Neuron (in vitro differentiated cells): ENCODE data around the gene DCLK2.

Source experiments
- H2AFZ ChIP-seq: one replicate; pipeline ENCODE4 v1.6.1; 2013; ENCODE audit warnings: low read depth, mild to moderate bottlenecking, inconsistent platforms, low read length, moderate library complexity
- H3K27me3 ChIP-seq: one replicate; pipeline ENCODE4 v1.6.1; 2013; ENCODE audit warnings: low read length; ENCODE audit not compliant: insufficient read depth
- H3K36me3 ChIP-seq: one replicate; pipeline ENCODE4 v1.6.1; 2013; ENCODE audit warnings: low read length; ENCODE audit not compliant: insufficient read depth
- H3K4me1 ChIP-seq: one replicate; pipeline ENCODE4 v1.6.1; 2013; ENCODE audit warnings: low read length; ENCODE audit not compliant: insufficient read depth
- H3K4me3 ChIP-seq: 2 replicates; pipeline ENCODE4 v1.5.1; 2013; ENCODE audit warnings: mild to moderate bottlenecking, low read length, moderate library complexity
- H3K9me3 ChIP-seq: one replicate; pipeline ENCODE4 v1.6.1; 2013; ENCODE audit warnings: low read length

Gene DCLK2

DNA sequence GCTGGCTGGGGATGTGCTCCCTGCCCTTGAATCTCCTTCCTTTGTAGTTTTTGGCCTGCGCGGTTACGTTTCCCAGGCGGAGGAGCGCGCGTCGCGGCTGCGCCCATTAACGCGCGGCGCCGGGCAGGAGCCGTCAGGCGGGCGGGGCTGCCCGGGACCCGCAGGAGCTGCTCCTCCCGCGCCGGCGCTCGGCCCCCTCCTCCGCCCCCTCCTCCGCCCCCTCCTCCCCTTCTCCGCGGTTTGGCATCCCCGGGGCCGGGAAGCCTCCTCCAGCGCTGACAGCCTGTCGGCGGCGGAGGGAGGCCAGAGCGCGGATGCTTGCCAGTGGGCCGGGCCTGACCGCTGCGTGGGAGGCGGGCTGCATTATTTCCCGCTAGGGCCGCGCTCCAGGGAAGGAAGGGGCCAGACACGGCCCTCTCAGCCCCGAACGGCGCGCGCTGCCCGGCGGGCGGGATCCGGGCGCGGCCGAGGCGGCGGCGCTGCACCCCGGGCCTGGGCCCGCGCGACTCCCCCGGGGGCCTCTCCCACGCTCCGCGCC, at the start of gene DCLK2:
TSS of gene DCLK2 (plus strand) at position 405 of the 538 bp plus-strand sequence. CDS start 583 bp downstream, outside the sequence.
- Histone ChIP-seq H3K27me3 (no peaks in the 10 kb centered on the region), H3K36me3 (no peaks in the 10 kb centered on the region), H3K4me3 (peak within 1 kb of the TSS; percentile 57), H2AFZ (peak within 1 kb of the TSS; percentile 94), H3K4me1 (peaks cover 26% of the 10 kb centered on the region), H3K9me3 (no peaks in the 10 kb centered on the region)

DNA sequence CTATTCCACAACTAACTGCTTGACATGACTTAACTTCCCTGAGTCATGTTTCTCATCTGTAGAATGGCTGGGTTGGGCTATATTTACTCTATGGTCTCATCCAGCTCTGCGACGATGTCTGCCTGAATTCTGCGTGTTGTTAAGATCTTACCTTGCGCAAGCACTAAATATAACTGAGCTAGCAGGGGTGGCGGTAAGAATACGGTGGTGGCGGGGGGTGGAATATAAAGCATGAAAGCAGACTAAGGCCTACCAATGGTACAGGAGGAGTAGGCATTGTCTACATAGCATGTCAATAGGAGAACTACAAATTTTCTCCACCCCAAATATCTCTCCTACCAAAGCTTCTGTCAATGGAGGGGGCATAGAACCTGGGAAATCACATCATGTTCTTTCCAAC, 45.7 kb upstream of the DCLK2 start:
- peaks cover 6% of the 10 kb centered on the region for H3K4me1 ChIP-seq

DNA sequence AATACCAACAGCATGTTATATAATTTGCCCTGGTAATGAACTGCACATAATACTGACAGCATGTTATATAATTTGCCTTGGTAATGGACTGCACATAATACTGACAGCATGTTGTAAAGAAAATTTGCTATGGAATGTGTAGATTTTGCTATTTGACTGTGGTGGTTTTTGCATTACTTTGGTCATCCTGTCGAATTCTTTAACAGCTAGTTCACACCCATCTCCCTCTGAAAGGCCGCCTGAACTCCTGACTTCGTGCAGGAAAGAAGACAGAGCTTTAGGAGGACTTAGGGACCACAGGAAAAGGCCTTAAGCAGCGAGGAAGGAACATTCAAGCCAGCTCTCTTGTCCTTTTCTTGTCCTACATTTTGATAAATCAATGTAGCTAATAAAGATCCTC, 45.2 kb upstream of the DCLK2 start:
- no peak overlapping the region for H2AFZ ChIP-seq
- H3K4me3 ChIP-seq = no peak overlapping the region
- no peaks in the 10 kb centered on the region for H3K36me3 ChIP-seq

More for the DNA sequence above, 45.7 kb upstream of the DCLK2 start:
- no peaks in the 10 kb centered on the region for H3K27me3 ChIP-seq
- no peaks in the 10 kb centered on the region for H3K36me3 ChIP-seq
- H3K4me3 ChIP-seq = no peak overlapping the region
- no peaks in the 10 kb centered on the region for H3K9me3 ChIP-seq
- no peak overlapping the region for H2AFZ ChIP-seq

DNA sequence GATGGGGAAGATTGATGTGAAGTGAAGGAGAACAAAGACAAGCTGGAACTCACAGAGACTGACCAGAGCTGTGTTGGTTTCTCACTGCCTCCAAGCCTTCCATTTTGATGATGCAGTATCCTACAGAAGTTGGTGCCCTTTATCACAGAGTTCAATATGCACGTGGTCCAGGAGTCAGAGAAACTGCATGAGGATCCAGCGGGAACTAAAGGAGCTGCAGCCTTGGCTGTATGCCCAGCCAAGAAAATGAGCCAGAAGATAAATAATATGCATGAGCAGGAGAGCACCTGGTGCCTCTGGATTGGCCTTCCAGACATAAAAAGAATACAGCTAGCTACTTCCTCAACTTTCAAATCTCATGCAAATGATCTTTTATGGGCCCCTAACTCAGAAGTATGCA, 44.3 kb upstream of the DCLK2 start:
- no peaks in the 10 kb centered on the region for H3K36me3 ChIP-seq
- no peak overlapping the region for H2AFZ ChIP-seq
- H3K27me3 ChIP-seq = no peaks in the 10 kb centered on the region
- peaks cover 6% of the 10 kb centered on the region for H3K4me1 ChIP-seq
- no peak overlapping the region for H3K4me3 ChIP-seq
- H3K9me3 ChIP-seq = no peaks in the 10 kb centered on the region

More for the DNA sequence above, 45.2 kb upstream of the DCLK2 start:
- H3K27me3 ChIP-seq = no peaks in the 10 kb centered on the region
- H3K9me3 ChIP-seq = no peaks in the 10 kb centered on the region
- peaks cover 6% of the 10 kb centered on the region for H3K4me1 ChIP-seq

DNA sequence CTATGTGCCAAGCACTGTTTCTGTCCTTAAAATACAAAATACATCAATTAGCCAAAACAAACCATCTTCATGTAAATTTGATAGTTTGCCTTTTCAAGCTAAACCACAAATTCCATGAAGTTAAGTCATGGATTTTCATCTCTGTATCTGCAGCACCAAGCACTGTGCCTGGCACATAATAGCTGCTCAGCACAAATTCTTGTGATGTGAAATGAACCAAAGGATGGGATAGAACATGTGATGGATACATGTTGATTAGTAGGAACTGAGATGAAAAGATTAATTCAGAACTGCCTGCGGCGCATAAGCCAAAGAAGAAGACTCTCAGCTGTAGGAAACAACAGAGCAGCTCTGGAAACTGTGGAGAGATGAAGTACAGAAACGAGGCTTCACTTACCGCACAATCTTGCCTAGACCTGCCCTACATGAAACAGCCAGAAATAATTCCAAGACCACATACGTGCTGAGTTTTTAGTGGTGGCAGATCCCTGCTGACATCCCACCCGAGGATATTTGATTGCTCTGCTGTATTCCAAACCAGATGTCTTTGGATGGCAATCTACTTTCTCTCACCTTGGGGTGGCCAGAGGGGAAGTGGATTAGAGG, 40.9 kb upstream of the DCLK2 start:
- H3K36me3 ChIP-seq = no peaks in the 10 kb centered on the region
- no peaks in the 10 kb centered on the region for H3K9me3 ChIP-seq
- H3K27me3 ChIP-seq = no peaks in the 10 kb centered on the region
- H3K4me3 ChIP-seq = no peak overlapping the region
- peaks cover 9% of the 10 kb centered on the region for H3K4me1 ChIP-seq
- H2AFZ ChIP-seq = no peak overlapping the region

DNA sequence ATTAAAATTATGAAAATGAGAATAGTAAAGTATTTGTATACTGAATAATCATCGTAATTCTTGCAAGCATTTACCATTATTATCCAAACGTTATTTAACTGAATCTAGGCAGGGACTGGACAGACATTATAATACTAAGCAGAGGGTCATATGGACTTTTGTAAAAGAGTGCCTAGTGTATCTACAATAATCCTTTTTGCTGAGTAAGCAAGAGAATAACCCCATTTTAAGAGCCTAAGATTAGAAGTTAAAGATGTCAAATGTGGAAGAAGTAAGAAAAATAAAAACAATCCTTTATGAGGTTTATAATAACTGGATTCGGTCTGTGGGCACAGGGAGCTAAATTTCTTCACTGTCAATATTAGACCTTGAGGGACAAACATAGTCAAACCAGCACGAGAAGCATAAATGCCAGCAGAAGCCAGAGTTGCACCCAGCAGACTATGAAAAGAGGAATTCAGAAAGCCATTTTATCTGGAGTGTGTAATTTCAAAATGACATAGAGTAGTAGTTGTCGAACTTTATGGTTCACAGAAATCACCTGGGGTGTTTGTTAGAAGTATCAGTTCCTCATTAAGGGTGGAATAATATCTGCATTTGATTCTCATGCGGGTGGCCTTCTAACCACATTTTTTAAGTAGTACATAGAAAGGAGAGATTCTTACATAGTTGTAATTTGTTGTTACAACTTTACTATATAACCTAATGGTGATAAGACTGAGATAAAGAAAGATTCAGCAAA, 39.7 kb upstream of the DCLK2 start:
- Histone ChIP-seq H3K27me3 (no peaks in the 10 kb centered on the region), H3K4me3 (no peak overlapping the region), H3K9me3 (no peaks in the 10 kb centered on the region), H3K36me3 (no peaks in the 10 kb centered on the region), H3K4me1 (peaks cover 3% of the 10 kb centered on the region), H2AFZ (no peak overlapping the region)

DNA sequence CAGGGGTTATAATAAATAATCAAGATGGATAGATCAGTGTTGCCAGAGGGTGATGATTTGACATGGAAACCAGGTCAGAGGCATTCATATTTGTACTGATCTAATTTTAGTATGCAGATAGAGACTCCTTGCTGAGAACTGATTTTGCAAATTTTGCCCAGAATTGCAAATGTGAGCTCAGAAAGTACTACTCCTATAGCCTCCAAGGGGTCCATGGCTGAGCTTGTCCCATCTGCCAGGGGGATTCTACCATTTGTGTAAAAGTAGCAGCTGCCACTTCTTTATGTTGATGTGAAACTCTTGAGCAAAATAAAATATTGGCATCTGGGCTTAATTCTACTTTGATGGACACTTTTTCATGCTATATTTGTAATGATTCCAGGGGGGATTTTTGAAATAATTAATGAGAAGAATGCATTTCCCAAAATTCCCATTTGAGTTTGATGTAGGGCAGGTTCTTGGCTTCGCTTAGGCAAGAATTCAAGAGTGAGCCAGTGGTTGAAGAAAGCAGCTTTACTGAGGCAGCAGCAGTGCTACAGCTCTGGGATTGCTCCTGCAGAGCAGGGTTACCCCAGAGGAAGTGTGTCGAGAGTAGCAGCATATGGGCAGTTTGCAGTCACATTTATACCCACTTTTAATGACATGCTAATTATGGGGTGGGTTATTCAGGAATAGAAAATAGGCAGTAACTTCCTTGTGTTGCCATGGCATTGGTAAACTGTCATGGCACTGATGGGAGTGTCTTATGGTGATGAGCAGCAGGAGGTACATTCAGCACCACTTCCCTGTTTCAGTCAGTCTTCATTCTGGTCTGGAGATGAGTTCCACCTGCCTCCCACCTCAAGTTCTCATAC, 38.7 kb upstream of the DCLK2 start:
- H3K4me3 ChIP-seq = no peak overlapping the region

DNA sequence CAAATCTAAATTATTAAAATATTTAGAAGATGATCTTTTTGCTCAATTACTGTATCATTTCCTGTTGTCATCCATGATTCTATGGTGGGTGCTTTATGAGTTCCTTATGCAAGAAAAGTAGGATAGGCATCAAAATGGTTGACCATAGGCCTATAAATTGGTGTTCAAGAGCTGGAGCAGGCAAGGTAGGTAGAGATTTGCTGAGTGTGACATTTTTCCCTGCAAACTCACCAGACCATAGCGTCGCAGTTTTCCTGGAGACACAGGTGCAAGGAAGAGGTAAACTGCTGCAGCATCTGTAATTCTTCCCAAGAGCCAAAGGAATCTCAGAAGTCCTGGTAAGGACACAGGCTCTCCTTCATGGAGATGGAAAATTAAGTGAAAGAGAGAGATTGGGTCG, 33.7 kb upstream of the DCLK2 start:
- Histone ChIP-seq H3K27me3 (no peaks in the 10 kb centered on the region), H2AFZ (no peak overlapping the region), H3K9me3 (no peaks in the 10 kb centered on the region), H3K4me1 (peaks cover 4% of the 10 kb centered on the region), H3K4me3 (no peak overlapping the region), H3K36me3 (no peaks in the 10 kb centered on the region)

More for the DNA sequence above, 38.7 kb upstream of the DCLK2 start:
- Histone ChIP-seq H3K4me1 (peaks cover 3% of the 10 kb centered on the region), H2AFZ (no peak overlapping the region), H3K9me3 (no peaks in the 10 kb centered on the region), H3K27me3 (no peaks in the 10 kb centered on the region), H3K36me3 (no peaks in the 10 kb centered on the region)

DNA sequence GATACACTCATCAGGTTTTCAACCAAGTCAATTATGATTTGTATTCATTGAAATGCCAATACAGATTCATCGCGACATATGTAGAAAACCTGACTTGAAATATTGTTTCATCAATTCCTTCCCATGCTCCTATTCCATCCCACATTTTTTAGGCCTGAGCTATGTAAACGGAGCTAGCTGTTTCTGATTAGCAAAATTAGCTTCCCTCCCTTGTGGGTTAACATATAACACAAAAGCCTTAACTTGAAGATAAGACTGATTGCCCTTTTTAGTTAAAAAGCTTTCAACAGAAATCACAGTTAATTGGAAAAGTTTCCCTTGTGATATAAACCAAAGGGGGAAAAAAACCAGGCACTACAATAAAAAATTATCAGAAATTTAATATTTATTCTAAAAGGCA, 32.8 kb upstream of the DCLK2 start:
- H3K4me1 ChIP-seq = peaks cover 4% of the 10 kb centered on the region
- H3K9me3 ChIP-seq = no peaks in the 10 kb centered on the region
- no peak overlapping the region for H2AFZ ChIP-seq
- H3K4me3 ChIP-seq = no peak overlapping the region
- no peaks in the 10 kb centered on the region for H3K27me3 ChIP-seq
- H3K36me3 ChIP-seq = no peaks in the 10 kb centered on the region

DNA sequence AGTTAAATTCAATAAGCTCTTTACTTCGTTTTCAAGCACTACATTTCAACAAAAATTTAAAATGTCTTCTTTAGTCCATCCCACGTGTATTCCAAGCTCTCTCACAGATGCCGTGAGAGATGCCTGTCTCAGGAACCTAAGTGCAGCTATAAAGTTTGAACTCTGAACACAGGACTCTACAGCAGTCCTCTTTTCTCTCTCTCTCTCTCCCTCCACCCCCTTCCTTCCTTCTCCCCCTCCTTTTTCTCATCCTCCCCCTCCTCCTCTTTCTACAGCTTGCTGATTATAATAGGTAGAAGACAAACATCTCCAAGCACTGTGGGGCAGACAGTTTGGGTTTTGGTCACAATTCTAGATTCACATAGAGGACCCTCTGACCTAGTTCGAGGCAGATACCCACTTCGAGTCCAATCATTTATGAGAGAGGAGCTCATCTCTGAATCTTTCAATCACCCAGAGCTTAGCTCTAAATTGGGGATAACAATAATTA, 31.5 kb upstream of the DCLK2 start:
- Histone ChIP-seq H3K4me1 (peaks cover 4% of the 10 kb centered on the region), H3K27me3 (no peaks in the 10 kb centered on the region), H3K4me3 (no peak overlapping the region), H3K36me3 (no peaks in the 10 kb centered on the region), H2AFZ (no peak overlapping the region), H3K9me3 (no peaks in the 10 kb centered on the region)

DNA sequence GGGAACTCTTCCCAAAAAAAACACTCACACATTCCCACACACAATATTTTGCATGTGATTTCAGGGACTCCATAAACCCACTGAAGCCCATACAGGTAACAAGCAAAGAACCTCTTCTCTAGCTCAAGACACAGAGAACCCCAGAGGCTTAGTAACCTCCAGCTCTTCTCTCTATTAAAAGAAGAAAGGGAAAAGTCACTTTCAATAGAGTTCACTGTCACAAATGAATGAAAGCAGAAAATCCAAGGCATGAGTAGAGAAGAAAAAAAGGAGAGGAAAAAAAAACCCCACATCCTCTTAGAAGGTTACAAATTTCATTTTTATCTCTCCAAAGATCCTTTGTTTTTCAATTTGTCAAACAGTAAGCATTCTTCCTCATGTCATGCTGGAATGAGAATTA, 30.7 kb upstream of the DCLK2 start:
- H3K9me3 ChIP-seq = no peaks in the 10 kb centered on the region
- peaks cover 4% of the 10 kb centered on the region for H3K4me1 ChIP-seq
- no peak overlapping the region for H3K4me3 ChIP-seq
- H3K36me3 ChIP-seq = no peaks in the 10 kb centered on the region
- no peaks in the 10 kb centered on the region for H3K27me3 ChIP-seq
- no peak overlapping the region for H2AFZ ChIP-seq

DNA sequence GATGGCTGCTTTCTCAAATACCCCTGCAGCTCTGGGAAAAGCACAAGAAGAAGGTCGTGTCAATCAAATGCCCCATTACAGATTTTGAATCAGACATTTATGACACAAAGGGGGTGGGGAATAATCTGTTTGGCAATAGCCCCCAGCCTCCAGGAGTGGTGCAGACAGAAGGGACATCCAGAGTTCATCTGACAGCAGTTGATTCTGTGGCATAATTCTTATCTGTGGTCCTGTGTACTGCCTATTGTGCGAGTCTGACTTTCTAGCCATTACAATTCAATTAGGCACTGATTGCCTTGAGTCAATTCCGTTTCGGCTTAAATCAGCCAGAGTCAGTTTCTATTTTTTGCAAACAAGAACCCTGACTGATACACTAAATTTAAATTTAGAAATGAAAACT, 28.6 kb upstream of the DCLK2 start:
- no peaks in the 10 kb centered on the region for H3K36me3 ChIP-seq
- no peaks in the 10 kb centered on the region for H3K9me3 ChIP-seq
- no peak overlapping the region for H3K4me3 ChIP-seq
- H3K4me1 ChIP-seq = peaks cover 4% of the 10 kb centered on the region
- H2AFZ ChIP-seq = no peak overlapping the region
- H3K27me3 ChIP-seq = no peaks in the 10 kb centered on the region

DNA sequence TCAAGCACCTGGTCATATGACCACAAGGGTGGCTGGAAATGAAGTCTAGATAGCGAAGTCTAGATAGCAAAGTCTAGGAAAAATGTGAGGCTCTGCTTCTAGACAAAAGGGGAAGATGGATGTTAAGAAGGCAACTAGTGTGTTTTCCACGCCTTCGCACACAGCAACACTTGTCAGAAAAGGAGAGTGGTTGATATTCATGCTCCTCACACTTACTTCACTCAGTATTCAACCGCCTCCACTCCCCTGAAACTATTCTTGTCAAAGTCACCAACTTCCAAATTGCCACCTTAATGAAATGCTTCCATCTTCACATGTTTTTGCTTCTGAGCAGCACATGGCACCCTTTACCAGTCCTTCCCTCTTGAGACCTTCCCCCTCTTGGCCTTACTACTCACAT, 27.7 kb upstream of the DCLK2 start:
- Histone ChIP-seq H3K27me3 (no peaks in the 10 kb centered on the region), H3K4me3 (no peak overlapping the region)

More for the DNA sequence above, 27.7 kb upstream of the DCLK2 start:
- Histone ChIP-seq H3K4me1 (peaks cover 4% of the 10 kb centered on the region), H3K9me3 (peaks cover 1% of the 10 kb centered on the region), H3K36me3 (no peaks in the 10 kb centered on the region), H2AFZ (no peak overlapping the region)
